ENCODE data around the gene STK11.

Gene STK11

GRCh38 chr19:1224047-1224825 is 18.7 kb downstream of the STK11 start:
- in situ Hi-C loops (cut with MboI; ENCODE audit: low sequenced_read_pairs): no loop called here

- in situ Hi-C loops (cut with MboI; ENCODE audit: low sequenced_read_pairs): no loop called here
Measured at GRCh38 chr19:1224847-1225246, 19.3 kb downstream of the STK11 start.

- in situ Hi-C loops (cut with MboI; ENCODE audit: low sequenced_read_pairs): no loop called here
Measured at GRCh38 chr19:1225440-1226226, 20.1 kb downstream of the STK11 start.

GRCh38 chr19:1226227-1226518 is 20.6 kb downstream of the STK11 start:
- in situ Hi-C loops (cut with MboI; ENCODE audit: low sequenced_read_pairs): no loop called here

GRCh38 chr19:1226522-1227303 is 21.1 kb downstream of the STK11 start:
- in situ Hi-C loops (cut with MboI; ENCODE audit: low sequenced_read_pairs): no loop called here

- in situ Hi-C loops (cut with MboI; ENCODE audit: low sequenced_read_pairs): no loop called here
Measured at GRCh38 chr19:1227304-1228054, 21.9 kb downstream of the STK11 start.

- in situ Hi-C loops (cut with MboI; ENCODE audit: low sequenced_read_pairs): no loop called here
Measured at GRCh38 chr19:1228161-1228957, 22.8 kb downstream of the STK11 start.

GRCh38 chr19:1229056-1229923 is 23.7 kb downstream of the STK11 start:
- in situ Hi-C loops (cut with MboI; ENCODE audit: low sequenced_read_pairs): no loop called here

GRCh38 chr19:1229924-1230782 is 24.6 kb downstream of the STK11 start:
- in situ Hi-C loops (cut with MboI; ENCODE audit: low sequenced_read_pairs): no loop called here

GRCh38 chr19:1230783-1231489 is 25.4 kb downstream of the STK11 start:
- in situ Hi-C loops (cut with MboI; ENCODE audit: low sequenced_read_pairs): no loop called here

GRCh38 chr19:1231729-1232637 is 26.4 kb downstream of the STK11 start:
- in situ Hi-C loops (cut with MboI; ENCODE audit: low sequenced_read_pairs): no loop called here

GRCh38 chr19:1232652-1233072 is 27.1 kb downstream of the STK11 start:
- in situ Hi-C loops (cut with MboI; ENCODE audit: low sequenced_read_pairs): no loop called here

GRCh38 chr19:1233115-1233667 is 27.6 kb downstream of the STK11 start:
- in situ Hi-C loops (cut with MboI; ENCODE audit: low sequenced_read_pairs): no loop called here

- in situ Hi-C loops (cut with MboI; ENCODE audit: low sequenced_read_pairs): no loop called here
Measured at GRCh38 chr19:1234051-1234954, 28.7 kb downstream of the STK11 start.

- in situ Hi-C loops (cut with MboI; ENCODE audit: low sequenced_read_pairs): no loop called here
Measured at GRCh38 chr19:1234955-1235380, 29.4 kb downstream of the STK11 start.
